NCI-H1105 (cell line): ENCODE results near the gene GRID1.
"Not testable (repeated sequence)": the region's sequence is repeated elsewhere in the genome, so short reads cannot be mapped to it uniquely, and the experiment has no call there.

Experiments used
- DNase-seq: peaks from one replicate; lab custom pipeline; 2025; lab: John Stamatoyannopoulos, UW

Gene GRID1

DNA sequence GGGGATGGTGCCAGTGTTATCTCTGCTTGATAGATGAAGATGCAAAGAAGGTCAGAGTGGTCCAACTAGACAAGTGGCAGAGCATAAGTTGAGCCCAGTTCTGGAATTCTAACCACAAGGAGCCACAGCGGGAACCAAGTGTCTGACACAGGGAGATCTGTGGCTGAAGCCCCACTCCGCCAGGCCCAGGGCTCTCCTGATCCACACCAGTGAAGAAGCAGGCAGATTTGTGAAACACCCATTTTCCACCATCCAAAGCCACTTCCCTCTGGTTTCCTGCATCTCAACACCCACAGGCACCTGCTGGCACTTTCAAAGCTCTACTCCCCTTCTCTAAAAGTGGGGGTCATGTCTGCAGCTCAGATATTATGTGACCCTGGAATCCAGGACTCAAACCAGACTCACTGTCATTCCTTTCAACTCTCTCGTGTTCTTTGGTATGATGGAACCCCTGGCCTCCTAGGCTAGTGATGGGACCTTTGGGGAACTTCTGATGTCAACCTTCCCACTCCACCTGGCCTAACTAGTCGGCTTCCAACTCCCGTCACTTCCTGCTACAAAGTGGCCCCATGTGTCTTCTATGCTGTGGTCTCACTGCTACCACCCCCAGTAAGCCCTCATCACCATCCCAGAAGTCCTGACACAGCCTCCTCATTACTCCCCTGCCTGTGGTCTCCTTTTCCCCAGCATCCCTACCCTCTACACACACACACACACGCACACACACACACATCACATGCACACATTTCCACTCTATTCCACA is 177.6 kb downstream of the GRID1 start:
- DNase-seq: no peak

GRCh38 chr10:86188326-86188725 is 178.3 kb downstream of the GRID1 start:
- DNase-seq: no peak

- no peak for DNase-seq
Measured at GRCh38 chr10:86187499-86188239, 178.9 kb downstream of the GRID1 start.

- no peak for DNase-seq
Measured at GRCh38 chr10:86186633-86187032, 180.0 kb downstream of the GRID1 start.

GRCh38 chr10:86182595-86182994 is 184.0 kb downstream of the GRID1 start:
- DNase-seq: no peak

- no peak for DNase-seq
Measured at GRCh38 chr10:86182150-86182549, 184.4 kb downstream of the GRID1 start.

GRCh38 chr10:86180861-86181260 is 185.7 kb downstream of the GRID1 start:
- DNase-seq: no peak

- DNase-seq: no peak
Measured at GRCh38 chr10:86179961-86180360, 186.6 kb downstream of the GRID1 start.

DNA sequence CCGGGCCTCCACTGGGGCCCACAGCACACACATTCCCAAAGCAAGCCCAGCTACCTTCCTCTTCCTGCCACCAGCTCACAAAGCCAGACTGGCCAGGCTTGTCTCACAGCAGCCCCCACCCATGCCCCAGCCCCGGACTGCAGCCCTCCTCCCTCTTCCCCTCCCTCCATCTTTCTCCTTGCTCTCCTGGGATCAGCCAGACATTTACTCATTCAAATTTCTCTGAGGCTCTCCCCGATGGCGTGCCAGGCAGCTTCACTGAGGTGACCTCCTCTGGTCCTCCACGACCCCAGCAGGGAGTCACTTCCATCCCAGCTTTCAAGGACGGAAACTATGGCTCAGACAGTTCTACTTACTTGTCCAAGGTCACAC is 187.5 kb downstream of the GRID1 start:
- DNase-seq: no peak

DNA sequence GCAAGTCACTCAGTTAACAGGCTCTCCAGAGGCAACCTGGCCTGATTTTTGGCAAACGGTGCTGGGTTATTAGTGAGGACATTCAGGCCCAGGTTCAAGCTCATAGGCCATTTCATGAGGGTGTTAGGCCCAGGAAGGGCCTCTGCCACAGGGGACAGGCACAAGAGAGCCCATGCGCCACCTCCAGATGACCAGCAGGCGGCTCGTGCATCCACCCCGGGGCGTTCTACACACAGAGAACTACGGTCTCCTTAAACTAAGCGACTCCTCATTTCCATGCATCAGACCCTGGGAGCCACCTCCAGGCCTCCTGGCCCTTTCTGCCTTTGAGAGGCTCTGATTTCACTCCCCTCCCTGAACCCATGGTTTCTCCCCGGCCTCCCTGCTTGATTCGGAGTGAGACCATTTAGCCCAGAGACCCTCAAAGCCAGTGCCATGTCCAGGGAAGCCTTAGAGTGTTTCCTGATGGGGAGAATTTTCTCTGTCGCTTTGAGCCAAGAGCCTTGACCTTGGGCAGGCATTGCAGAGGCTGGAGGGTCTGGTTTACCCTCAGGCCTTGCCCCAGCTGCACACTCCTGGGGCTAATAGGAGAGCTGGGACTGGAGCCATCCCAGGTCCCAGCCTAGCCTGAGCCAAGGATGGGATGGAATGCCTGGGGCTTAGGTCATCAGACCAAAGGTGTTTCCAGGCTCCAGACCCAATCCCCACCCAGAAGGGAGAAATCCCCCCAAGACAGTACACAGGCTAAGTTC is 188.0 kb downstream of the GRID1 start:
- DNase-seq: no peak

GRCh38 chr10:86177537-86178155 is 188.9 kb downstream of the GRID1 start:
- DNase-seq: no peak

DNA sequence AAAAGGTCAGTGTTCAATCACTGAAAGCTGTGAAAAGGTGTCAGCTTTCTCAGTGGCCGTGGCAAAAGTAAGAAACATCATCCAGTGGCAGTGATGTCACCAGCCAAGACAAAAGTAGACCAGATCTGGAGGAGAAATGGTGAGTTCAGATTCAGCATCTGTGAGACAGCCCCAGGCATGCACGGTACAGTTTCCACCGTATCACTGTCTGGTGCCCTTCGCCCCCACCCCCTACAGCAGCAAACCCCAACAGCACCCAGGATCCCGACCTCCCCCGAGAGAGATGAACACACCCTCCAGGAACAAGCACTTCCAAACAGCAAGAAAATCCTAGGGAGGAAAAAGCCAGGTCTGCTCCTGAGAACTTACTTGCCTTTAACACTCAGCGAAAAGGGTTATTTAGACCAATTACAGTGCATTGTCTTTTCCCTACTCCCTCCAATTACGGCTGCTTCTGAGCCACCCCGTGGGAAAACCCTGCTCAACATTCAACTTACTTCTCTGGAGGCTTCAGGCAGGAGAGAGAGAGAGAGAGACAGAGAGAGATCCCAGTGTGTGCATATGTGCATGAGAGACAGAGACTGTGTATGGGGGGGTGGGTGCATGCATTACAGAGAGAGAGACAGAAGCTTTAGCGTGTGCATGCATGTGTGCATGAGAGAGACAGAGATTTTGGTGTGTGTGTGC is 189.6 kb downstream of the GRID1 start:
- DNase-seq: no peak

DNA sequence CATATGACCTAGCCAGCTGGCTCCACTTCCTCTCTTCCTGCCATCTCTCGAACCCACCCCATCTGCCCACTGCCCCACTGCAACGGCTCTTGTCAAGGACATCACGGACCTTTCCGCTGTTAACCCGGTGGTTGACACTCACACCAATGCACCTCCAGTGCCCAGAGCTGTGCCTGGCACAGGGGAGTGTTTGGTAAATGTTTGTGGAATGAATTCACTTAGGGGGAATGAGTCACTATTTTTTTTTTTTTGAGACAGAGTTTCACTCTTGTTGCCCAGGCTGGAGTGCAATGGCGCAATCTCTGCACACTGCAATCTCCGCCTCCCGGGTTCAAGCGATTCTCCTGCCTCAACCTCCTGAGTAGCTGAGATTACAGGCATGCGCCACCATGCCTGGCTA is 191.1 kb downstream of the GRID1 start:
- DNase-seq: not testable (repeated sequence)

GRCh38 chr10:86172301-86172700 is 194.3 kb downstream of the GRID1 start:
- no peak for DNase-seq

- no peak for DNase-seq
Measured at GRCh38 chr10:86170255-86171108, 196.1 kb downstream of the GRID1 start.

DNA sequence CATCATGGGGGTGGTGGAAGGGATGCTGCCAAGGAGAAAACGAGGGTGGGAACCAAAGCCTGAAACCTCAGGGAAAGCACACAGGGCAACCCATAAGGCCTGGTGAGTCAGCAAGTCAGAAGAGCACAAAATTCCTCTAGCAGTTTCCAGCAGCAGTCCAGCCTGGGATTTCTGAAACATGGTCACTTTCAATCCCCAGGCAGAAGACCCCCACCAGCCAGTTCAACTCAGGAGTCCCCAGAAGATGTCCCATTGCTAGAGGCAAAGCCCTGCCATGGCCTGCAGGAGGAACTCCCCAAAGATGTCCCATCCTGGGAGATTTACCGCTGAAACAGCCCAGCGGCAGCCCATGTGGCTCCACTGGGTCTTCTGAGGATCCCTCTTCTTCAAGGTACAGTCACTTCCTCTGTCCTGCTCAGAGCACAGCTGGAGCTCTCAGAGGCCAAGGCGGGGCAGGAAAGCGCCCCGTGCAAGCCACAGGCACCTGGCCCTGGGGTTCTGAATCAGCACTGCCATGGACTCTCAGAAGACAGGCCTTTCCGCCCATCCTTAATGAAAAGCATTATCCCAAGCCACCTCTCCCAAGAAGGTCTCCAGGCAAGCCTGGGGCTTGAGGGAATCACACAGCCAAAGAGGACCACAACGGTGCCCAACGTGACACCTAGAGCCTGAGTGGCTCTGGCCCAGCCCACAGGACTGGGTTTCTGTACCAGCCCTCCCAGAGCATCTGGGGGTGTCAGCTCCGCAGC is 196.9 kb downstream of the GRID1 start:
- DNase-seq: no peak

GRCh38 chr10:86169066-86169465 is 197.5 kb downstream of the GRID1 start:
- no peak for DNase-seq

- DNase-seq: no peak
Measured at GRCh38 chr10:86168256-86168655, 198.3 kb downstream of the GRID1 start.

- no peak for DNase-seq
Measured at GRCh38 chr10:86167762-86168128, 198.8 kb downstream of the GRID1 start.

DNA sequence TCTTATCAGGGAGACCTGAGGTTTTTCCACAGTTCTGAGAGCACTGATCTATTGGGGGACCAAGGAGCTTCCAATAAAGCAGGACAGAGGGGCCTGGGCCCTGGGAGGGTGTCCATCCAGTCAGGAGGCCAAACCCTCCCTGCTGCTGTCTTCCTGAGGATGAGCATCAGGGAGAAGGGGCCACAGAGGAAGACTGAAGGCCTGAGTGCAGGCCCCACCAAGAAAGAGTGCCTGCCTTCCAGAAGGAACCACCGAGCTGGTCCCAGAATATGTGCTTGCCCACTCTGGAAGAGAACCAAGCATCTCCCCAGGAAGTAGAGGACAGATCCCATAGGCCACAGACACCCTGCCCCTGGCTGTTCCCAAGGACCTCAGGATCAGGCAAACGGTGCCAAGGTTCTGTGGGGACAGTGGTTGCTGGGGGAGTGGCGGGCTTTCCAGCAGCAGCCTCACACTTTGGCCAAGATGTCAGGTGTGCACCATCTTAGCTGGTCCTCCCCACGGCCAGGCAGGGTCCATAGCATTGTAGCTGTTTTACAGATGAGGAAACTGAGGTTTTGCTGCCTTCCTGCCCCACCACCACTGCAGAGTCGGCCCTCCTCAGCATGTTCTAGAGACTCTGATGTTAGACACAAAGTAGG is 199.4 kb downstream of the GRID1 start:
- DNase-seq: no peak
